GM23248 (cell line): ENCODE results near the gene CYP2C9.
"Not testable (repeated sequence)": the region's sequence is repeated elsewhere in the genome, so short reads cannot be mapped to it uniquely, and the experiment has no call there.

Source experiments
- EZH2 ChIP-seq: fragments of 200-600 bp; sonication (generic); IDR thresholded peaks from 2 replicates; pipeline ENCODE4 v1.6.1; 2018; ENCODE audit warnings: antibody characterized with exemption, mild to moderate bottlenecking; ENCODE audit not compliant: insufficient read depth, poor library complexity, severe bottlenecking
- EZH2phosphoT487 ChIP-seq: fragments of 200-600 bp; sonication (generic); IDR thresholded peaks from 2 replicates; pipeline ENCODE4 v1.6.1; 2018; ENCODE audit warnings: antibody characterized with exemption, moderate library complexity, mild to moderate bottlenecking, low read depth; ENCODE audit not compliant: insufficient read depth

DNA sequence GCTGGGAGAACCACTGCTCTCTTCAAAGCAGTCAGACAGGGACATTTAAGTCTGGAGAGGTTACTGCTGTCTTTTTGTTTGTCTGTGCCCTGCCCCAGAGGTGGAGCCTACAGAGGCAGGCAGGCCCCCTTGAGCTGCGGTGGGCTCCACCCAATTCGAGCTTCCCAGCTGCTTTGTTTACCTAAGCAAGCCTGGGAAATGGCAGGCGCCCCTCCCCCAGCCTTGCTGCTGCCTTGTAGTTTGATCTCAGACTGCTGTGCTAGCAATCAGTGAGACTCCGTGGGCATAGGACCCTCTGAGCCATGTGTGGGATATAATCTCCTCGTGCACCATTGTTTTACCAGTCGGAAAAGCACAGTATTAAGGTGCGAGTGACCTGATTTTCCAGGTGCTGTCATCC, 40.0 kb upstream of the CYP2C9 start:
- TF ChIP-seq EZH2, EZH2phosphoT487: not testable (repeated sequence)
